Middle frontal gyrus (tissue), 1 donor: ENCODE results near the gene KAZN.

Source experiments
- DNase-seq: peaks from one replicate; pipeline ENCODE4 v3.0.0-alpha.2; 2015; ENCODE audit warnings: low spot score; ENCODE audit errors: extremely low spot score

The KAZN gene

GRCh38 chr1:15153842-15154479 is 555.5 kb downstream of the KAZN start:
- no peak for DNase-seq

GRCh38 chr1:15154480-15155036 is 556.1 kb downstream of the KAZN start:
- DNase-seq: no peak

GRCh38 chr1:15155191-15155590 is 556.7 kb downstream of the KAZN start:
- no peak for DNase-seq

- DNase-seq: no peak
Measured at GRCh38 chr1:15155888-15156741, 557.6 kb downstream of the KAZN start.

- no peak for DNase-seq
Measured at GRCh38 chr1:15156807-15157380, 558.4 kb downstream of the KAZN start.

- no peak for DNase-seq
Measured at GRCh38 chr1:15157524-15158399, 559.3 kb downstream of the KAZN start.

- no peak for DNase-seq
Measured at GRCh38 chr1:15158506-15159165, 560.2 kb downstream of the KAZN start.

GRCh38 chr1:15159166-15159555 is 560.7 kb downstream of the KAZN start:
- DNase-seq: no peak

- no peak for DNase-seq
Measured at GRCh38 chr1:15160626-15161025, 562.1 kb downstream of the KAZN start.

- no peak for DNase-seq
Measured at GRCh38 chr1:15167386-15167785, 568.9 kb downstream of the KAZN start.
